HEK293 (cell line): ENCODE data around the gene ZNF423.
A peak's percentile ranks its signal among the peaks of the same experiment; 100 is the strongest.

Experiments
- CTCF ChIA-PET: fragments of 350-600 bp; formaldehyde crosslinking; extraction: SDS; loops from one replicate; lab custom pipeline; 2021; ENCODE audit warnings: antibody characterized with exemption; lab: Yijun Ruan, JAX
- POLR2A ChIA-PET: fragments of 300-600 bp; formaldehyde crosslinking; extraction: SDS; loops from one replicate; lab custom pipeline; 2020; ENCODE audit warnings: antibody characterized with exemption, inconsistent platforms; lab: Yijun Ruan, JAX
- H3K27ac ChIP-seq: fragments of 200-500 bp; sonication (Bioruptor generic); 2 replicates; pipeline ENCODE4 v1.5.1; 2014; ENCODE audit warnings: low read depth, low read length, control low read depth, inconsistent platforms; ENCODE audit errors: extremely low read depth
- H3K36me3 ChIP-seq, 2 experiments: fragments of 200-500 bp in 1 of 2; sonication (Bioruptor generic) in 1 of 2; 1 replicate in 1 of 2; 2 replicates in 1 of 2; pipeline ENCODE4 v1.5.1; 2014 to 2017; ENCODE audit warnings: inconsistent platforms in 2 of 2, low read length in 2 of 2; ENCODE audit not compliant: control insufficient read depth in 2 of 2, insufficient read depth in 1 of 2
- H3K4me1 ChIP-seq: fragments of 200-500 bp; sonication (Bioruptor generic); 2 replicates; pipeline ENCODE4 v1.5.1; 2014; ENCODE audit warnings: mild to moderate bottlenecking, low read length, inconsistent platforms; ENCODE audit not compliant: control insufficient read depth, insufficient read depth
- H3K4me3 ChIP-seq: 2 replicates; pipeline ENCODE4 v1.5.1; 2011; ENCODE audit warnings: low read depth, mild to moderate bottlenecking, control low read depth, low read length, moderate library complexity
- H3K9me3 ChIP-seq: fragments of 200-500 bp; sonication (Bioruptor generic); 2 replicates; pipeline ENCODE4 v1.5.1; 2014; ENCODE audit warnings: low read depth, low read length, inconsistent platforms; ENCODE audit not compliant: control insufficient read depth, insufficient read depth
- GLIS1 ChIP-seq: fragments of 450-650 bp; formaldehyde crosslinking; IDR thresholded peaks from 2 replicates; pipeline ENCODE4 v1.5.1; 2016; ENCODE audit warnings: missing biosample characterization, missing genetic modification characterization
- GLIS2 ChIP-seq: fragments of 450-650 bp; formaldehyde crosslinking; IDR thresholded peaks from 2 replicates; pipeline ENCODE4 v1.5.1; 2016; ENCODE audit warnings: missing biosample characterization, missing genetic modification characterization
- IKZF3 ChIP-seq: fragments of 450-650 bp; IDR thresholded peaks from 2 replicates; pipeline ENCODE4 v1.5.0; 2018; ENCODE audit warnings: missing biosample characterization, mild to moderate bottlenecking, missing genetic modification characterization, moderate library complexity
- RBAK ChIP-seq: fragments of 450-650 bp; formaldehyde crosslinking; IDR thresholded peaks from 2 replicates; pipeline ENCODE4 v1.5.1; 2016; ENCODE audit warnings: missing biosample characterization, missing genetic modification characterization
- REST ChIP-seq: fragments of 450-650 bp; formaldehyde crosslinking; IDR thresholded peaks from 2 replicates; pipeline ENCODE4 v1.5.1; 2016; ENCODE audit warnings: missing biosample characterization, missing genetic modification characterization
- SP7 ChIP-seq: fragments of 450-650 bp; formaldehyde crosslinking; IDR thresholded peaks from 2 replicates; pipeline ENCODE4 v1.5.1; 2016; ENCODE audit warnings: missing biosample characterization, missing genetic modification characterization
- ZBTB20 ChIP-seq: fragments of 450-650 bp; formaldehyde crosslinking; IDR thresholded peaks from 2 replicates; pipeline ENCODE4 v1.5.1; 2016; ENCODE audit warnings: missing biosample characterization, missing genetic modification characterization
- ZBTB26 ChIP-seq: fragments of 450-650 bp; formaldehyde crosslinking; optimal IDR thresholded peaks from 2 replicates; pipeline ENCODE3; 2016; ENCODE audit warnings: missing biosample characterization, mild to moderate bottlenecking, missing genetic modification characterization
- ZBTB48 ChIP-seq: fragments of 450-650 bp; formaldehyde crosslinking; IDR thresholded peaks from 2 replicates; pipeline ENCODE4 v1.5.1; 2016; ENCODE audit warnings: missing biosample characterization, missing genetic modification characterization
- ZEB2 ChIP-seq: fragments of 450-650 bp; formaldehyde crosslinking; IDR thresholded peaks from 2 replicates; pipeline ENCODE4 v1.5.1; 2016; ENCODE audit warnings: missing biosample characterization, missing genetic modification characterization
- ZFP37 ChIP-seq: fragments of 450-650 bp; formaldehyde crosslinking; IDR thresholded peaks from 2 replicates; pipeline ENCODE4 v1.5.1; 2016; ENCODE audit warnings: missing biosample characterization, missing genetic modification characterization
- ZIC2 ChIP-seq: fragments of 450-650 bp; formaldehyde crosslinking; IDR thresholded peaks from 2 replicates; pipeline ENCODE4 v1.5.1; 2016; ENCODE audit warnings: missing biosample characterization, missing genetic modification characterization
- ZNF266 ChIP-seq: fragments of 450-650 bp; formaldehyde crosslinking; IDR thresholded peaks from 2 replicates; pipeline ENCODE4 v1.5.1; 2016; ENCODE audit warnings: missing biosample characterization, missing genetic modification characterization, low read depth
- ZNF341 ChIP-seq: fragments of 450-650 bp; formaldehyde crosslinking; IDR thresholded peaks from 2 replicates; pipeline ENCODE4; 2016; ENCODE audit warnings: low read depth, missing biosample characterization, missing genetic modification characterization
- ZNF416 ChIP-seq: fragments of 450-650 bp; formaldehyde crosslinking; IDR thresholded peaks from 2 replicates; pipeline ENCODE4 v1.5.1; 2016; ENCODE audit warnings: missing biosample characterization, missing genetic modification characterization
- ZNF433 ChIP-seq: fragments of 450-650 bp; formaldehyde crosslinking; IDR thresholded peaks from 2 replicates; pipeline ENCODE4 v1.5.1; 2016; ENCODE audit warnings: missing biosample characterization, missing genetic modification characterization, low read depth
- ZNF513 ChIP-seq: fragments of 450-650 bp; IDR thresholded peaks from 2 replicates; pipeline ENCODE4 v1.5.1; 2018; ENCODE audit warnings: missing biosample characterization, missing genetic modification characterization
- ZNF518A ChIP-seq: fragments of 450-650 bp; formaldehyde crosslinking; conservative IDR thresholded peaks from 2 replicates; pipeline ENCODE4 v1.5.1; 2016; ENCODE audit warnings: low read depth, missing biosample characterization, missing genetic modification characterization
- ZNF544 ChIP-seq: fragments of 450-650 bp; formaldehyde crosslinking; IDR thresholded peaks from 2 replicates; pipeline ENCODE4 v1.5.0; 2017; ENCODE audit warnings: missing biosample characterization, missing genetic modification characterization
- ZNF660 ChIP-seq: fragments of 450-650 bp; IDR thresholded peaks from 2 replicates; pipeline ENCODE4 v1.5.1; 2018; ENCODE audit warnings: missing biosample characterization, mild to moderate bottlenecking, missing genetic modification characterization
- ZXDB ChIP-seq: fragments of 450-650 bp; formaldehyde crosslinking; IDR thresholded peaks from 2 replicates; pipeline ENCODE4 v1.5.1; 2016; ENCODE audit warnings: missing biosample characterization, missing genetic modification characterization
- TF ChIP-seq, protein P1 (sequence below): fragments of 450-650 bp; formaldehyde crosslinking; IDR thresholded peaks from 2 replicates; pipeline ENCODE4 v1.5.1; 2016; ENCODE audit warnings: missing biosample characterization, missing genetic modification characterization

ZNF423 gene

DNA sequence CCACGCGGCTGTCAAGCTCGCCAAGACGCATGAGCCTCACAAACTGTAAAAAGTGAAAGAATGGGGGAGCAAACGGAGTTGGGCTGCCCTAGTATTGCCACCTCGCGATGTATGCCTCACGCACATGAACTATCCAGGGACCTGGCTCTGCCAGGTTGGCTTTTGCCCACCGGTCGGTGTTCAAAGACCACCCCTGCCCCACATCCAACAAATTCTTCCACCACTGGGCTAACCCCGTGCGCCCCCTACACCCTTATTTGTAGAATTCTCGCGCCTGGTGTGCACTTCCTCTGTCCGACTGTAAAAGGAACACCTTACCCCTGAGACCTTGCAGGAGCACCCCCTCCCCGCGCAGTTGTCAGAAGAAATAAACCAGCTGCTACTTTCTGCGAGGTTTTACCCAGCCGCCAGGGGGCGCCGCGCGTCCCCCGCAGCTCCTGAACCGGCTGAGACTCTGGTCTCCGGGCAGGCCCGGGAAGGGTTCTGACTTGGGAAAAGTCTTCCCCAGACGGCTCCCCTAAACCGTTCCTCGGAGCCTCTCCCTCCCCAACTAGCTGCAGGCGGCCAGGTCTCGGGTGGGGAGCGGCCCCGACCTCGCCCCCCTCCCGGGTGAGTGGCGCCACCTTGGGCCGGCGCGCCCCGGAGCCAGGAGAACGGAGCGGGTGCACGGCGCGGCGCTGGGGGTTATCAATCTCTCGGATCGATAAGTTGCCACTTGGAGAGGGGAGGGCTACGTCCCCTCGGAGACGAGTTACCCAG is 1.7 kb upstream of the ZNF423 start (continued):
- TF ChIP-seq ZNF518A (tag by site-specific recombination) (no peak), ZBTB20 (tag by site-specific recombination) (peak; percentile 70; the same call in 1 of the 2 replicates), ZFP37 (tag by site-specific recombination) (0 out of 2 replicates have a peak, but pooled peaks have one; percentile 22), ZNF544 (no peak), ZIC2 (tag by site-specific recombination) (peak; percentile 58), RBAK (tag by site-specific recombination) (no peak), ZNF433 (no peak), ZBTB48 (tag by site-specific recombination) (peak; percentile 61; the same call in 1 of the 2 replicates), SP7 (tag by site-specific recombination) (0 out of 2 replicates have a peak, but pooled peaks have one; percentile 24), ZNF341 (no peak), ZEB2 (tag by site-specific recombination) (peak; percentile 49; the same call in 1 of the 2 replicates), ZNF513 (tag by site-specific recombination) (no peak)

DNA sequence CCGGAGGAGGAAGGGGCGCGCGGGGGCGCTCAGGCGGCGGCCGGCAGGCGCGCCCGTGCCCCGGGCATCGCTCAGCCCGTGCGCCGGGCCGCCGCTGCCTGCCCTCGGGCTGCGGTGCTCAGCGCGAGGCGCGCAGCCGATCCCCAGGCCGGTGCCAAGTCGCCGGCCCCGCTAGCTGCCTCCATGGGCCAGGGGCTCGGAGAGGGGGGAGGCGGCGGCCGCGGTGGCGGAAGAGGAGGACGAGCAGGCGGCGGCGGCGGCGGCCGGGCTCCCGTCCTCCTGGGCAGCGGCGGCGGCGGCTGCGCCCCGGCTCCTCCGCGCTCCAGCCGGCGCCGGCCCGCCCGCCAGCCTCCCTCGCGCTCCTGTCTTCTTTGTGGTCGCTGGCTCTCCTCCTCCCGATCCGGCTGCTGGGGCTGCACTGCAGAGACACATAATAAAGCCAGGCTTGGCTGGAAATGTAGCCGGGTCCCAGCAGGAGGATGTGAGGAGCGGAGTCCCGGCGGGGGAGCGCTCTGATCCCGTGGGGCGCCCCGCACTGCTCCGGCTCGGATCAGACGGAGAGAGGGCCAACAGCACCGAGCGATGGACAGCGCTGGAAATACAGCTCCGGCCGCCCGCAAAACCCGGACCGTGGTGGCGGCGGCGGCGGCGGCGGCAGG is 889 bp upstream of the ZNF423 start:
- Histone ChIP-seq H3K27ac (peak overlapping the region; percentile 34; the same call in 1 of the 2 replicates), H3K9me3 (no peaks in the 10 kb centered on the region), H3K4me3 (peak overlapping the region; percentile 52), H3K36me3 (no peaks in the 10 kb centered on the region), H3K4me1 (peaks cover 2% of the 10 kb centered on the region)
- ChIA-PET POLR2A (interaction anchor here (0.7 to 0.9 kb wide), 2 partner anchors 20 to 59 kb away, joined by 3 read pairs; no protein-coding TSS in a partner anchor), CTCF (interaction anchor here (0.6 to 3.7 kb wide), 19 partner anchors 9 to 451 kb away, joined by 3 to 28 read pairs (median 3); no protein-coding TSS in a partner anchor)
- no peak for TF ChIP-seq ZNF416
- peak; percentile 27 for TF ChIP-seq ZBTB26 (tag by site-specific recombination)
- TF ChIP-seq GLIS1 (tag by site-specific recombination), result peak; percentile 63
- peak; percentile 47; the same call in 1 of the 2 replicates for TF ChIP-seq IKZF3 (tag by site-specific recombination)
- peak; percentile 65; the same call in 1 of the 2 replicates for TF ChIP-seq ZBTB20 (tag by site-specific recombination)
- TF ChIP-seq ZXDB (tag by site-specific recombination), result 0 out of 2 replicates have a peak, but pooled peaks have one; percentile 5
- peak; percentile 43 for TF ChIP-seq ZNF660 (tag by site-specific recombination)
- peak; percentile 53 for TF ChIP-seq GLIS2
- TF ChIP-seq, protein P1, sequence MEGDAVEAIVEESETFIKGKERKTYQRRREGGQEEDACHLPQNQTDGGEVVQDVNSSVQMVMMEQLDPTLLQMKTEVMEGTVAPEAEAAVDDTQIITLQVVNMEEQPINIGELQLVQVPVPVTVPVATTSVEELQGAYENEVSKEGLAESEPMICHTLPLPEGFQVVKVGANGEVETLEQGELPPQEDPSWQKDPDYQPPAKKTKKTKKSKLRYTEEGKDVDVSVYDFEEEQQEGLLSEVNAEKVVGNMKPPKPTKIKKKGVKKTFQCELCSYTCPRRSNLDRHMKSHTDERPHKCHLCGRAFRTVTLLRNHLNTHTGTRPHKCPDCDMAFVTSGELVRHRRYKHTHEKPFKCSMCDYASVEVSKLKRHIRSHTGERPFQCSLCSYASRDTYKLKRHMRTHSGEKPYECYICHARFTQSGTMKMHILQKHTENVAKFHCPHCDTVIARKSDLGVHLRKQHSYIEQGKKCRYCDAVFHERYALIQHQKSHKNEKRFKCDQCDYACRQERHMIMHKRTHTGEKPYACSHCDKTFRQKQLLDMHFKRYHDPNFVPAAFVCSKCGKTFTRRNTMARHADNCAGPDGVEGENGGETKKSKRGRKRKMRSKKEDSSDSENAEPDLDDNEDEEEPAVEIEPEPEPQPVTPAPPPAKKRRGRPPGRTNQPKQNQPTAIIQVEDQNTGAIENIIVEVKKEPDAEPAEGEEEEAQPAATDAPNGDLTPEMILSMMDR (tag by site-specific recombination), result peak; percentile 66
- no peak for TF ChIP-seq ZNF266 (tag by site-specific recombination)
- peak; percentile 62; the same call in 1 of the 2 replicates for TF ChIP-seq REST (tag by site-specific recombination)
